HG02938 (cell line): Measurements from ENCODE around the gene METTL26.

Experiments used
- ATAC-seq: cut with Tn5 transposase; IDR thresholded peaks from one replicate; pipeline ENCODE4 v1.9.1; 2021; ENCODE audit warnings: mild to moderate bottlenecking, moderate library complexity; ENCODE audit not compliant: unreplicated experiment

The METTL26 gene

GRCh38 chr16:641326-642188 lies 5.5 kb upstream of the METTL26 start, which contains the start of gene MCRIP2:
Gene MCRIP2, plus strand, starts transcription at chr16:641828. Its CDS starts 164 bp downstream, at chr16:641992.
- ATAC-seq: no peak

GRCh38 chr16:640614-641013 lies 4.5 kb upstream of the METTL26 start:
- ATAC-seq: no peak

GRCh38 chr16:638836-639235 lies 2.7 kb upstream of the METTL26 start:
- no peak for ATAC-seq

- ATAC-seq: no peak
These were observed 2.0 kb upstream of the METTL26 start for GRCh38 chr16:638034-638543.

- no peak for ATAC-seq
These were observed 1.2 kb upstream of the METTL26 start for GRCh38 chr16:637081-638018.

GRCh38 chr16:635573-636205 lies 416 bp downstream of the METTL26 start:
- ATAC-seq: no peak

GRCh38 chr16:634996-635395 lies 1.1 kb downstream of the METTL26 start:
- ATAC-seq: no peak

- no peak for ATAC-seq
These were observed 1.9 kb downstream of the METTL26 start for GRCh38 chr16:634051-634670.

DNA sequence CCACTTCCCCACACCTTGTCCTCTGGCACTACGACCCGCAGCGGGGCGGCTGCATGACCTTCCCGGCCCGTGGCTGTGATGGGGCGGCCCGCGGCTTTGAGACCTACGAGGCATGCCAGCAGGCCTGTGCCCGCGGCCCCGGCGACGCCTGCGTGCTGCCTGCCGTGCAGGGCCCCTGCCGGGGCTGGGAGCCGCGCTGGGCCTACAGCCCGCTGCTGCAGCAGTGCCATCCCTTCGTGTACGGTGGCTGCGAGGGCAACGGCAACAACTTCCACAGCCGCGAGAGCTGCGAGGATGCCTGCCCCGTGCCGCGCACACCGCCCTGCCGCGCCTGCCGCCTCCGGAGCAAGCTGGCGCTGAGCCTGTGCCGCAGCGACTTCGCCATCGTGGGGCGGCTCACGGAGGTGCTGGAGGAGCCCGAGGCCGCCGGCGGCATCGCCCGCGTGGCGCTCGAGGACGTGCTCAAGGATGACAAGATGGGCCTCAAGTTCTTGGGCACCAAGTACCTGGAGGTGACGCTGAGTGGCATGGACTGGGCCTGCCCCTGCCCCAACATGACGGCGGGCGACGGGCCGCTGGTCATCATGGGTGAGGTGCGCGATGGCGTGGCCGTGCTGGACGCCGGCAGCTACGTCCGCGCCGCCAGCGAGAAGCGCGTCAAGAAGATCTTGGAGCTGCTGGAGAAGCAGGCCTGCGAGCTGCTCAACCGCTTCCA lies 2.6 kb downstream of the METTL26 start:
- no peak for ATAC-seq

DNA sequence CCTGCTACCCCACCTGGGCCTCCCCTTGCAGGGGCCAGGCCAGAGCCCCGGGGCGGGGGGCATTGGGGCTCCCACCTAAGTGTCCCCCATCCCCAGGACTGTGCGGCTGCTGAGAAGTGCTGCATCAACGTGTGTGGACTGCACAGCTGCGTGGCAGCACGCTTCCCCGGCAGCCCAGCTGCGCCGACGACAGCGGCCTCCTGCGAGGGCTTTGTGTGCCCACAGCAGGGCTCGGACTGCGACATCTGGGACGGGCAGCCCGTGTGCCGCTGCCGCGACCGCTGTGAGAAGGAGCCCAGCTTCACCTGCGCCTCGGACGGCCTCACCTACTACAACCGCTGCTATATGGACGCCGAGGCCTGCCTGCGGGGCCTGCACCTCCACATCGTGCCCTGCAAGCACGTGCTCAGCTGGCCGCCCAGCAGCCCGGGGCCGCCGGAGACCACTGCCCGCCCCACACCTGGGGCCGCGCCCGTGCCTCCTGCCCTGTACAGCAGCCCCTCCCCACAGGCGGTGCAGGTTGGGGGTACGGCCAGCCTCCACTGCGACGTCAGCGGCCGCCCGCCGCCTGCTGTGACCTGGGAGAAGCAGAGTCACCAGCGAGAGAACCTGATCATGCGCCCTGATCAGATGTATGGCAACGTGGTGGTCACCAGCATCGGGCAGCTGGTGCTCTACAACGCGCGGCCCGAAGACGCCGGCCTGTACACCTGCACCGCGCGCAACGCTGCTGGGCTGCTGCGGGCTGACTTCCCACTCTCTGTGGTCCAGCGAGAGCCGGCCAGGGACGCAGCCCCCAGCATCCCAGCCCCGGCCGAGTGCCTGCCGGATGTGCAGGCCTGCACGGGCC lies 3.4 kb downstream of the METTL26 start:
- no peak for ATAC-seq

DNA sequence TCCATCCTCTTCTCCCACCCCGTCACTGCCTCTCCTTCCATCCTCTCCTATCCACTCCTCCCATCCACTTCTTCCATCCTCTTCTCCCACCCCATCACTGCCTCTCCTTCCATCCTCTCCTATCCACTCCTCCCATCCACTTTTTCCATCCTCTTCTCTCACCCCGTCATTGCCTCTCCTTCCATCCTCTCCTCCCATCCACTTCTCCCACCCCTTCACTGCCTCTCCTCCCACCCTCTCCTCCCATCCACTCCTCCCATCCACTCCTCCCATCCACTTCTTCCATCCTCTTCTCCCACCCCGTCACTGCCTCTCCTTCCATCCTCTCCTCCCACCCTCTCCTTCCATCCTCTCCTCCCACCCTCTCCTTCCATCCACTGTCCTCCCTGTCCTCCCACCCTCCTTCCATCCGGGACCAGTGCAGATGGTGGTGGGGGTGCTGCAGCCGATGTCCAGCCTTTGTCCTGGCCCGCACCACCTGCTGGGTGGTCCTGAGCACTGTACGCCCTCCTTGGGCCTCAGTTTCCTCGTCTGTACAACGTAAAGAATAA lies 4.2 kb downstream of the METTL26 start:
- no peak for ATAC-seq

- ATAC-seq: no peak
These were observed 5.2 kb downstream of the METTL26 start, which contains the start of gene WFIKKN1 for GRCh38 chr16:630815-631405. Gene WFIKKN1, plus strand, starts transcription at chr16:630985. Its CDS starts 269 bp downstream, at chr16:631254.

DNA sequence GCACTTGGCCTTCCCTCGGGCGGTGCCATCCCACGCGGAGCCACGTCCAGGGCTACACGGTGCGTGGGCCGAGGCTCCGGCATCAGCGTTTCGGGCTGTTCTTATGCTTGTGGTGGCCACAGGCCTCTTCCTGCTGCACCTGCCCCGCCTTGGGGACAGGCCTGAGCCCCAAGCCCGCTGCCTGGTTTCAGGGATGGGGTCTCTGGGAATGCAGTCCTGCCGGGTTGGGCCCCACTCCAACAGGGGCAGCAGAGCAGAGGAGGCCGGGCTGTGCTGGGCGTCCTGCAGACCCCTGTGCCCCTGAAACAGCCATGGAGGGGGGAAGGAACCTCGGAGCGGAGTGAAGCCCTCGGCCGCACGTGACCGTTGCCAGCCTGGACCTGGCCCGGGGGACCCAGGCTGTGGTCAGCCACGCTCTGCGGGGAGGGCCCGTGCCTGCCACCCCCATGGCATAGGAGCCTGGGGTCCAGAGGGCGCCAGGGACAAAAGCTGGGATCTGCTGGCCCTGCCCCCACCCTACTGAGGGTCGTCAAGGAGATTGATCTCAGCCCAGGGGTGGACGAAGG lies 5.8 kb downstream of the METTL26 start:
- no peak for ATAC-seq

DNA sequence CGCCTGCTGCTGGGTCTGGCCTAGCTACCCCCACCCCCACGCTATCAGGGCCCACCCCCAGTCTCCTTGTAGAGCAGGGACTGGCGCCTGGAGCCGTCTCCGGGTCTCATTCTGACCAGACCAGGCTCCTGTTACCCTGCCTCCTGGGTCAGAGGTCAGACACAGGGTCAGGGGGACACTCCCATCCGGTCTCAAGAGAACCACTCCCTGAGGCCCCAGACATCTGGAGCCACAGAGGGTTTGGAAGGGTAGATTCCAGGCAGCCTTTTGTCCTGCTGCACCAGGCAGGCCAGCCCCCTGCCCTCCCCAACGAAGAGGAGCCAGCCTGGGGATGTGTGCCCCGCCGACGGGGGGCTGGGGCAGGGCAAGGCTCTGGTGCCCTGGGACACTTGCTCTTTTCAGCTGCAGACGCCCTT lies 6.3 kb downstream of the METTL26 start:
- ATAC-seq: no peak

GRCh38 chr16:629185-629832 lies 6.8 kb downstream of the METTL26 start:
- no peak for ATAC-seq

DNA sequence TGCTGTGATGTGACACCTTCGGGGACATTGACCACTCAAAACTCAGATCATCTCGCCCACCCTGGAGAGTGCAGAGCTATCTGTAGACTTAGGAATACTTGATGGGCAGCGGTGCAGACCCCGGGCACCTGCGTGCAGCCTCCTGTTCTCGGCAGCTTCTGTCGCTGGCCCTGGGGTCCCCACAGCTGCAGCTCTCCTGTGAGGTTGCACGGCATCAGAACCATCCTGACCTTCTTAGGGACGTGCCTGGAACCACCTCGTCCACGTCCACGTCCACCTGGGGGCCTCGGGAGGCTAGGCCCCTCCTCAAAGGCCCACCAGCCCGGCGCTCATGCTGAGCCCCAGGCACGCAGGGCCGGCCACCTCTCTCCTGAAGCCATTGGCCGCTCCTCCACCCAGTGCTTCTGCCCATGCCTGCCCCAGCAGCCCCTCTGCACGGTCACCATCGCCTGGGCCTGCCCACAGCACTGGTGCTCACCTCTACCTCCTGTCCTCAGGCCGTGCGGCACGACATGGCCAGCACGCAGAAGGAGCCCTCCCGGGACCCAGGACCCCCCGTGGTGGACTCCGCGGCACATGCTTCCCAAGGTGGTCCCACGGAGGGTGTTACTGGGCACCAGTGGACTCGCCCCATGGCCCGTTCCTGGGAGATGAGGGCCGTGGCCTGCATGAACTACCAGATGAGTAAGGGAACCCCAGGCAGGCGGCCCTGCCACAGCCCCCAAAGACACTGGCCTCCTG lies 7.6 kb downstream of the METTL26 start:
- ATAC-seq: no peak
